NCI-H1436 treated with DMSO at 0.1 percent for 48 hours (cell line): ENCODE results near the gene PROCR.
"Not testable (repeated sequence)": the region's sequence is repeated elsewhere in the genome, so short reads cannot be mapped to it uniquely, and the experiment has no call there.

ENCODE experiments used
- DNase-seq: peaks from one replicate; lab custom pipeline; 2025; lab: John Stamatoyannopoulos, UW

PROCR gene

DNA sequence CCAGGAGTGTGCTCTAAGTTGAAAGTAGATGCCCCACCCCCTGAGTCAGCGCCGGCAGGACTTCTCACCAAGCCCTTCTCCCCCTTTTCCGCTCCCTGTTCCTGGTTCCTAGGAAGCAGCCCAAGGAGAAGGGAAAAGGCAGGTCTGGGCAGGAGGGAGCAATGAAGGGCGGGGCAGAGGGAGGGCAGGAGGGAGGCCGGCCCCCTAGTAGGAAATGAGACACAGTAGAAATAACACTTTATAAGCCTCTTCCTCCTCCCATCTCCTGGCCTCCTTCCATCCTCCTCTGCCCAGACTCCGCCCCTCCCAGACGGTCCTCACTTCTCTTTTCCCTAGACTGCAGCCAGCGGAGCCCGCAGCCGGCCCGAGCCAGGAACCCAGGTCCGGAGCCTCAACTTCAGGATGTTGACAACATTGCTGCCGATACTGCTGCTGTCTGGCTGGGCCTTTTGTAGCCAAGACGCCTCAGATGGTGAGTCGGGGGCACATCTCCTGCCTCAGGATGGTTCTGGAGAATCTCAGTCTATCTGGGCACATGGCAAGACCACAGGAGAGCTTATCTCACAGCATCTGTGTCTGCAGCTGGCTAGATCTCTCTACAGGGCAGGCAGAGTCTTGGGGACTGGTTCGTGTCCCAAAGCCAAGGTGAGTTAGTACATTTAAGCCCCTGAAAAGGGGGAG lies at the start of gene PROCR:
PROCR (plus strand) TSS at position 320 of the 681 bp plus-strand sequence; CDS start at position 403, 83 bp downstream.
- no peak for DNase-seq

DNA sequence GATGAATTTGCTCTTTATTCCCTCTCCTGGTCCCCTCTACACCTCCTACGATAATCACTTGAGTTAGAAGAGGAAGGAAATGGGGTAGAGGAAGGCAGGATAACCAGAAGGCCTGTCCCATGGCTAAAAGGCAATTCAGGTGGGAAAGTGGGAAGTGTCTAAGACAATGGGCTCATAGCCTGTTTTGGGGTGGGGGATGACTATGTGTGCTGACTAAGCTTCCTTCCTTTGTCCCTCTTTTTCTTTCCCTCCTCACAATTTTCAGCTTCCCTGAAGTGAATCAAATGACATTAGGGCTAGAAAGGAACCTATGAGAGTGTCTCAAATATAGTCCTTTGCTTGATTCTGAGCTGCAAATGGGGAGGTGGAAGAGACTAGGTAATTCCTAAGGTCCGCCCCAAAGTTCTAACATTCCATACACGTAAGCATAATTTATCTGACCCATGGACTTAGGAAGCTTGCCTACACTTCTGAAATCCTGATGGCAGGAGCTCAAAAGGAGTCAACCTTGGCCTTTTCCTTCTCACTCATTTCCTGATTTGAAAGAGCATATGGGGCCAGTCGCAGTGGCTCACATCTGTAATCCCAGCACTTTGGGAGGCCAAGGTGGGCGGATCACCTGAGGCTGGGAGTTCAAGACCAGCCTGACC lies 49.0 kb upstream of the PROCR start:
- DNase-seq, result no peak

GRCh38 chr20:35125753-35126152 lies 46.1 kb upstream of the PROCR start:
- no peak for DNase-seq

- DNase-seq, result no peak
Measured at GRCh38 chr20:35129647-35130069, 42.2 kb upstream of the PROCR start.

DNA sequence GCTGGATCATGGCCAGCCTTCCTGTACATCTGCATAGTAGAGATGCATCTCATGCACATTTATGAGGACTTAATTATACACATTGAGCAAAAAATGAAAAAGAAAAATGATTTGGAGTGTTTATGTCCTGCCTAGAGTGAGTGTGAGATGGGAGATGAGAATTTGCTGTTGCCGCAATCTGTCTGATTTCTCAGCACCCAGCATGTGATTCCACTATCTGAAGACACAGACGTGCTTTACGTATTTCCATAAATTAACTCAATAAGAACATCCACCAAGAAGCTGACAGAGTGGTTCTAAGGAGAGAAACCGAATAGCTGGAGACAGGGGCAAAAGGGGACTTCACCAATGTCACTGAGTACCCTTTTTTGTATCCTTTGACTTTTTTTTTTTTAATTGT lies 39.9 kb upstream of the PROCR start:
- no peak for DNase-seq

DNA sequence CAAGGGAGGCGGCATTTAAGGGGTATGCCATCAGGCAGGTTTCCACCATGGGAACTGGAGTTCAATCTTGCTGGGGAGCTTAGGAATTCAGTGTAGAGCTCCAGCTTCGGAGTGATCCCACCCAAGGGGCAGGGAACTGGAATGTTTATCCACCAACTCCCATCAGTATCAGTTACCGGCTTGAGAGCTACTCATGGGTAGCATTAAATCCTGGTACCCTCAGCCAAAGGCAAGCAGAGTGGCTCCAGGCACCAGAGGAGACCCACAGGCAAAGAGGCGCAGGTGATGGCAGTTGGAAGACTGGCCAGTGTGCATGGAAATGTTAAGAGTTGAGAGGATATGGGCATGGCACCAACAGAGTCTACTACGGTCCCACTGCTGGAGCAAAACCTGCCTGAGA lies 38.8 kb upstream of the PROCR start:
- no peak for DNase-seq

DNA sequence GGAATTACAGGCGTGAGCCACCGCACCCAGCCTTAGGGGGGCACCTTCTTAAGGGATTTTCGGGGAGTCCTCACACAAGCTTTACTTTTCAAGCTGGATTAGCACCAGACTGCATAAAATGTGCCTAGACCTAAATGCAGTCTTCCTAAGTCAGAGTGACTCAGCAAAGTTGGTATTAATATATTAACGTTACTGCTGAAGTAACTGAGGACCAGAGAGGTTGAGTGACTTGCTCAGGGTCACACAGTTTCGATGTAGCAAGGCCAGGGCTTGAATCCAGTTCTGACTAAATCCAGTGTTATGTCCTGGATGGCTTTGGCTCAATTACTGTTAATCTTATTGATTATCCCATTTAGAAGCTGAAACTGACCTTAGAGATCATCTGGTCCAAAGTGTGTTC lies 38.1 kb upstream of the PROCR start:
- DNase-seq, result no peak

DNA sequence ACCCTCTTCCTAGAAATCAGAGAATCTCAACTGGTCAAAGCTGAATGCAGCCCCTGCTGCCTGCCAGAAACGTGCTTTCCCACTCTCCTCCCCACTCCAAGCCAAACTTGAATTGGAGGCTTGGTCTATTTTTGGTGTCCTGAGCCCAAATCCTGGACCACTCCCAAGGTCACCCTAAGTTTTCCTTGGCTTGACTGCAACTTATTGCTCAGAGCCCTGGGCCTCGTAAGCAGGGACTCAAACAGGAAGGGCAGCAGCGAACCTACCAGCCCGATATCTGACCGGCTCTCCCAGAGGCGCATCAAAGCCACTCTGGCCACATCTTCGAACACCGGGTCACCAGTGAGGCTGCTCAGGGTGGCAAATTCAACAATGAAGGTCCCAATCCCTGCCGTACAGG lies 37.4 kb upstream of the PROCR start:
- no peak for DNase-seq

- DNase-seq, result no peak
Measured at GRCh38 chr20:35134880-35135279, 37.0 kb upstream of the PROCR start.

DNA sequence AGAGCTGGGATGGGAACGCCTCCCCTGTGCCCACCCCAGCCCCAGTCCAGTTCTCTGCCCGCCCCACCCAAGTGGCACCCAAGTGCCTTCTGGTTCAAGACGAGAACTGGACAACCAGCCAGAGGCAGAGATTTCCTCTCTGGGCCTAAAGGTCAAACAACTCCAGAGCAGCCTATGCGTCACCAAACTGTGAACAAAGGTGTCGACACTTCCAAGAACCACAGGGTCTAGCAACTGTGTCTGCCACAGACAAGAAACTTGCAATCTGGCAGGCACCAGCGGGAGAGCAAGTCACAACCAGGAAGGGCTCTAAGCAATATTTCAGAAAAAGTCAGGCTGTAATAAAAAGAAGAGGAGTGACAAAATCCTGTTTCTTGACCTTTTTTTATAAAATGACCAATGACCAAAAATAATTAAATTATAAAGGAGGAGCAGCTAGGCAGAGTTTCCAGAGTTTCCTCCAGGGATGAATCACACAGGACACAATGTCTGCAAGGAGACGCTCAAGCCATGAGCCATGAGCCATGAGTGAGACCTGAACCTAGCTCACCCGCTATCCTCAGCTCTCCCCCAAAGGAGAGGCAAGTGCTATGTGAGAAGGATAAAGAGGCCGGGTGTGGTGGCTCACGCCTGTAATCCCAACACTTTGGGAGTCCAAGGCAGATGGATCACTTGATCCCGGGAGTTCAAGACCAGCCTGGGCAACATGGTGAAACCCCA lies 35.8 kb upstream of the PROCR start:
- DNase-seq, result no peak

- DNase-seq, result no peak
Measured at GRCh38 chr20:35144694-35145093, 27.2 kb upstream of the PROCR start.

DNA sequence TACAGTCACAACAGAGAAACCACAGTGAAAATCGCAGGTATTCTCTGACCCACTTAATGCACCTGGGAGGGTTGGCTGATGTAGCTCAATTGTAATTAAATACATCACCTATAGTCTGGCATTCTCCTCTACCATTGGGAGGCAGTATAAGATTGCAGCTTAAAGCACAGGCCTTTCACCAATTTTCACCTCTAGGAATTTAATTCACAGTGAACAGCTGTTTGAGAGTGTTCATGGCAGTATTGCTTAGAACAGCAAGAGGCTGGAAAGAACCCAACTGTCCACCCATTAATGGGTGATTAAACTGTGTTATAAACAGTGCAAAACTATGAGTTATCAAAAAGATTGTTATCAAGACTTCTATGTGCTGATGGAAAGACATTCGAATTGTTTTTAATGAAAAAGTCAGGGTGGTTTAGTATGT lies 26.7 kb upstream of the PROCR start:
- peak; percentile 30 for DNase-seq

DNA sequence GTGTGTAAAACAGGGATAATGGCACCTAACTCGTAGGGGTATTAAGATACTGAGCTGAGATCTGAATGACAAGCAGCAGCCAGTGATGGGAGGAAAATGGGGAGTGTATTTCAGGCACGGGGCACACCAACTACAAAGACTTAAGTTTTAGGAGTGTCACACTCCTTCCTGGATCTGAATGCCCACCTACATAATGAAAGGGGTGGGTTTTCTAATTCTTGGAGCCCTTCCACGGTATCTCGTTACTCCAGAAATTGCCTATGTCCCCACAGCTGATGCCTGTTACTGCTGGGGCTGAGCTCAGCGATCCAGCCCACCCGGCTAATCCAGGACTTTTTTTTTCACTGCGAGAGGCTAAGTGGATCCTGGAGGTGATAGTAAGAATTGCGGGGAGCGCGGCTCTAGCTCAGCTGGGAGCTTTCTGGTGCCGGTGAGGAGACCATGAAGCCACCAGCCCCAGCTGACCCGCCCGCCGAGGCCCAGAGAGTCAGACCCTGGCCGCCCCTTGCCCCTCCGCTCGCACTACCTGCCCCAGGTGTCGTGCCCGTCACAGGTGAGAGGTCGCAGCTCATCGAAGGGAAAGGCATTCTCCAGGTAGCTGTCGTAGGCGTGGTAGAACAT lies 25.5 kb upstream of the PROCR start:
- DNase-seq, result no peak

- peak; percentile 70 for DNase-seq
Measured at GRCh38 chr20:35146920-35147574, 24.8 kb upstream of the PROCR start, which contains the start of gene EDEM2. TSS of gene EDEM2 (minus strand) at chr20:35147336. CDS start at chr20:35147258, 78 bp downstream.

- DNase-seq, result not testable (repeated sequence)
Measured at GRCh38 chr20:35147575-35148071, 24.2 kb upstream of the PROCR start.

- no peak for DNase-seq
Measured at GRCh38 chr20:35150846-35151579, 20.9 kb upstream of the PROCR start.

GRCh38 chr20:35151736-35152135 lies 20.1 kb upstream of the PROCR start:
- DNase-seq, result no peak

- DNase-seq, result no peak
Measured at GRCh38 chr20:35155936-35156335, 15.9 kb upstream of the PROCR start.

- no peak for DNase-seq
Measured at GRCh38 chr20:35156978-35157377, 14.9 kb upstream of the PROCR start.

- not testable (repeated sequence) for DNase-seq
Measured at GRCh38 chr20:35160341-35160740, 11.5 kb upstream of the PROCR start.

GRCh38 chr20:35164531-35164930 lies 7.3 kb upstream of the PROCR start:
- not testable (repeated sequence) for DNase-seq
